HEK293T (cell line): ENCODE measurements around the gene EPHA7.

Experiments
- CTCF ChIA-PET: fragments of 350-600 bp; formaldehyde crosslinking; extraction: SDS; loops from one replicate; lab custom pipeline; 2021; ENCODE audit warnings: antibody characterized with exemption, inconsistent platforms; lab: Yijun Ruan, JAX
- POLR2A ChIA-PET: fragments of 350-600 bp; formaldehyde crosslinking; extraction: SDS; loops from one replicate; lab custom pipeline; 2020; ENCODE audit warnings: antibody characterized with exemption, inconsistent platforms; lab: Yijun Ruan, JAX
- DNase-seq: peaks from one replicate; pipeline ENCODE4 v3.0.0; 2012; ENCODE audit warnings: mixed read lengths; ENCODE audit errors: extremely low spot score
- ARNT ChIP-seq: fragments of 450-650 bp; IDR thresholded peaks from 2 replicates; pipeline ENCODE4 v1.6.1; 2017; ENCODE audit warnings: mild to moderate bottlenecking
- BHLHE40 ChIP-seq: fragments of 450-650 bp; IDR thresholded peaks from 2 replicates; pipeline ENCODE4 v1.6.1; 2016; ENCODE audit warnings: mild to moderate bottlenecking, moderate library complexity, borderline replicate concordance
- CTBP1 ChIP-seq: fragments of 450-650 bp; IDR thresholded peaks from 2 replicates; pipeline ENCODE4 v1.6.1; 2016; ENCODE audit warnings: borderline replicate concordance
- ELF4 ChIP-seq: fragments of 450-650 bp; IDR thresholded peaks from 2 replicates; pipeline ENCODE4 v1.6.1; 2017; ENCODE audit warnings: antibody characterized with exemption
- FOXA1 ChIP-seq: fragments of 450-650 bp; IDR thresholded peaks from 2 replicates; pipeline ENCODE4 v1.6.1; 2016; ENCODE audit warnings: mild to moderate bottlenecking
- FOXK2 ChIP-seq: fragments of 450-650 bp; IDR thresholded peaks from 2 replicates; pipeline ENCODE4 v1.6.1; 2016; ENCODE audit warnings: mild to moderate bottlenecking
- FOXM1 ChIP-seq: fragments of 450-650 bp; IDR thresholded peaks from 2 replicates; pipeline ENCODE4 v1.6.1; 2017; ENCODE audit warnings: mild to moderate bottlenecking, borderline replicate concordance
- HDGF ChIP-seq: fragments of 450-650 bp; IDR thresholded peaks from 2 replicates; pipeline ENCODE4 v1.6.1; 2017; ENCODE audit warnings: antibody characterized with exemption, borderline replicate concordance
- L3MBTL2 ChIP-seq: fragments of 450-650 bp; conservative IDR thresholded peaks from 2 replicates; pipeline ENCODE4 v1.6.1; 2016; ENCODE audit warnings: mild to moderate bottlenecking
- LEF1 ChIP-seq: fragments of 450-650 bp; IDR thresholded peaks from 2 replicates; pipeline ENCODE4 v1.6.1; 2017; ENCODE audit warnings: mild to moderate bottlenecking, borderline replicate concordance
- NFRKB ChIP-seq: fragments of 450-650 bp; IDR thresholded peaks from 2 replicates; pipeline ENCODE4 v1.6.1; 2016; ENCODE audit warnings: mild to moderate bottlenecking, moderate library complexity
- SP1 ChIP-seq: fragments of 450-650 bp; IDR thresholded peaks from 2 replicates; pipeline ENCODE4 v1.6.1; 2017
- SUZ12 ChIP-seq: fragments of 450-650 bp; IDR thresholded peaks from 2 replicates; pipeline ENCODE4 v1.6.1; 2016; ENCODE audit warnings: mild to moderate bottlenecking
- TARDBP ChIP-seq: fragments of 450-650 bp; IDR thresholded peaks from 2 replicates; pipeline ENCODE4 v1.6.1; 2016
- ZNF384 ChIP-seq: fragments of 450-650 bp; IDR thresholded peaks from 2 replicates; pipeline ENCODE4 v1.6.1; 2016
- TF ChIP-seq, protein P1 (sequence below): fragments of 450-650 bp; IDR thresholded peaks from 2 replicates; pipeline ENCODE4 v1.6.1; 2016

The EPHA7 gene

GRCh38 chr6:93389192-93389591, 30.2 kb downstream of the EPHA7 start:
- ChIA-PET POLR2A (interaction anchor here (1.0 kb wide), 1 partner anchor 30 kb away, joined by 3 read pairs; the partner anchor contains the start of gene EPHA7), CTCF (no interaction called here)
- DNase-seq, result no peak
- no peak for TF ChIP-seq NFRKB
- TF ChIP-seq FOXA1, result no peak
- no peak for TF ChIP-seq L3MBTL2
- TF ChIP-seq FOXK2, result no peak

- no peak for TF ChIP-seq ZNF384
- no peak for TF ChIP-seq FOXK2
- TF ChIP-seq, protein P1, sequence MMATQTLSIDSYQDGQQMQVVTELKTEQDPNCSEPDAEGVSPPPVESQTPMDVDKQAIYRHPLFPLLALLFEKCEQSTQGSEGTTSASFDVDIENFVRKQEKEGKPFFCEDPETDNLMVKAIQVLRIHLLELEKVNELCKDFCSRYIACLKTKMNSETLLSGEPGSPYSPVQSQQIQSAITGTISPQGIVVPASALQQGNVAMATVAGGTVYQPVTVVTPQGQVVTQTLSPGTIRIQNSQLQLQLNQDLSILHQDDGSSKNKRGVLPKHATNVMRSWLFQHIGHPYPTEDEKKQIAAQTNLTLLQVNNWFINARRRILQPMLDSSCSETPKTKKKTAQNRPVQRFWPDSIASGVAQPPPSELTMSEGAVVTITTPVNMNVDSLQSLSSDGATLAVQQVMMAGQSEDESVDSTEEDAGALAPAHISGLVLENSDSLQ, result no peak
- TF ChIP-seq L3MBTL2, result no peak
- no peak for TF ChIP-seq HDGF
- no peak for TF ChIP-seq LEF1
- ChIA-PET CTCF (no interaction called here), POLR2A (no interaction called here)
- no peak for DNase-seq
Measured at GRCh38 chr6:93388070-93388469, 31.3 kb downstream of the EPHA7 start.

- no peak for TF ChIP-seq FOXM1
- TF ChIP-seq TARDBP, result no peak
- TF ChIP-seq ELF4, result no peak
- no peak for TF ChIP-seq SP1
- no peak for TF ChIP-seq ZNF384
- no peak for TF ChIP-seq HDGF
- no peak for TF ChIP-seq FOXK2
- TF ChIP-seq ARNT, result no peak
- TF ChIP-seq, protein P1, result no peak
- no peak for TF ChIP-seq BHLHE40
- TF ChIP-seq FOXA1, result no peak
- no peak for TF ChIP-seq SUZ12
- TF ChIP-seq L3MBTL2, result no peak
- TF ChIP-seq LEF1, result no peak
- no peak for TF ChIP-seq NFRKB
- ChIA-PET POLR2A (no interaction called here), CTCF (interaction anchor here (0.7 kb wide), 1 partner anchor 520 kb away, joined by 3 read pairs; no protein-coding TSS in a partner anchor)
- no peak for DNase-seq
Measured at GRCh38 chr6:93376026-93376540, 43.3 kb downstream of the EPHA7 start.

- ChIA-PET CTCF (no interaction called here), POLR2A (no interaction called here)
- no peak for DNase-seq
- TF ChIP-seq NFRKB (no peak), ARNT (no peak), TARDBP (no peak), LEF1 (no peak), SP1 (no peak), SUZ12 (no peak), FOXA1 (no peak), ZNF384 (no peak), FOXK2 (no peak), L3MBTL2 (no peak), HDGF (no peak), ELF4 (no peak), BHLHE40 (no peak)
- TF ChIP-seq, protein P1, result no peak
Measured at GRCh38 chr6:93373445-93373844, 45.9 kb downstream of the EPHA7 start.

GRCh38 chr6:93371756-93372155, 47.6 kb downstream of the EPHA7 start:
- CTCF ChIA-PET, result no interaction called here
- TF ChIP-seq LEF1, result no peak
- no peak for TF ChIP-seq FOXA1
- no peak for TF ChIP-seq L3MBTL2
- TF ChIP-seq FOXM1, result no peak
- TF ChIP-seq CTBP1, result no peak
- TF ChIP-seq ARNT, result no peak
- no peak for TF ChIP-seq TARDBP
- no peak for TF ChIP-seq SUZ12
- TF ChIP-seq, protein P1, result no peak
- TF ChIP-seq ELF4, result no peak
- no peak for TF ChIP-seq FOXK2
- no peak for TF ChIP-seq BHLHE40
- TF ChIP-seq HDGF, result no peak

DNA sequence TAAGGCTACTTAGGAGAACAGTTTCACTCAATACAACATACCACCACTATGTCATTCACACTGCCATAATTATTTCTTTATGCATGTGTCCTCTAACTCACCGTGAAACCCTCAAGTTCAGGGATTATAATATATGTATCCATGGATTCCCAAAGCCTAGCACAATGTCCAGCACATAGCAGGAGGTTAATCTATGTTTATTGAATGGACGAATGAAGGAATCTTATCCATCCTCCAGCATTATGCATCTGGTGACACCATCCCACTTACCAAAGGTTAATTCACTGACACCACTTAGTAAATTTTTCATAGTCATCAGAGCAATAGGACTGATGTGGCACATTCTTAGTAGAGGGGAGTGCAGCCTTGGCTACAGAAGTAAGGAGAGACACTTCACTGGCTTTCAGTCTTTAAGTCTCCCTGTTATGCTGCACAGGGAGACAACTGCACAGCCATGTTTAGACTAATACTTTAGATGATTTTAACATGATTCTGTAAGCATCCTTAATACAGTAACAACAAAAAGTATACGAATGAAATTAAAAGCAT, 49.7 kb downstream of the EPHA7 start:
- ChIA-PET CTCF (interaction anchor here (0.6 kb wide), 1 partner anchor 330 kb away, joined by 4 read pairs; no protein-coding TSS in a partner anchor), POLR2A (interaction anchor here (2.0 kb wide), 1 partner anchor 49 kb away, joined by 7 read pairs; the partner anchor contains the start of gene EPHA7)
- no peak for DNase-seq
- TF ChIP-seq HDGF, result no peak
- TF ChIP-seq TARDBP, result no peak
- no peak for TF ChIP-seq L3MBTL2
- TF ChIP-seq LEF1, result no peak
- TF ChIP-seq FOXA1, result no peak
- no peak for TF ChIP-seq ZNF384
- TF ChIP-seq FOXM1, result no peak
- no peak for TF ChIP-seq SUZ12
- no peak for TF ChIP-seq FOXK2
- TF ChIP-seq CTBP1, result no peak
- TF ChIP-seq NFRKB, result no peak
- TF ChIP-seq SP1, result no peak
- no peak for TF ChIP-seq ELF4
- TF ChIP-seq ARNT, result no peak
- TF ChIP-seq, protein P1, result no peak

More at GRCh38 chr6:93371756-93372155, 47.6 kb downstream of the EPHA7 start:
- no peak for DNase-seq
- POLR2A ChIA-PET, result no interaction called here
